PC-3 (cell line): ENCODE results near the gene WDR49. TPM values are rescaled to one million over a fixed set of nuclear protein-coding genes. Genes with fewer than 3 reads are reported as not detected.

ENCODE experiments used
- ATAC-seq: fragments of 200-7000 bp; cut with Tn5 transposase; 2 replicates; pipeline ENCODE4 v1.9.1; 2020; ENCODE audit warnings: mild to moderate bottlenecking, moderate library complexity
- BruUV-seq: library from RNA; stranded (reverse); fragments of 400-500 nt; replicated peaks from 2 replicates; lab custom pipeline; 2021; lab: Mats Ljungman, UMichigan
- CTCF ChIA-PET: fragments of 300-600 bp; sonication (Branson Sonifier 250); formaldehyde crosslinking; loops from one replicate; lab custom pipeline; 2022; ENCODE audit warnings: antibody characterized with exemption; lab: Charles Lee
- POLR2A ChIA-PET: fragments of 300-600 bp; sonication (Branson Sonifier 250); formaldehyde crosslinking; loops from one replicate; lab custom pipeline; 2022; ENCODE audit warnings: antibody characterized with exemption; ENCODE audit not compliant: unreplicated experiment; lab: Charles Lee
- DNase-seq: peaks from one replicate; pipeline ENCODE4 v3.0.0-alpha.2; 2015
- H2AFZ ChIP-seq: fragments of 300-600 bp; sonication (generic); 2 replicates; pipeline ENCODE4 v1.6.0; 2016; ENCODE audit warnings: antibody characterized with exemption, low read length
- H3F3A ChIP-seq: fragments of 300-600 bp; sonication (generic); one replicate; pipeline ENCODE4 v1.6.0; 2017; ENCODE audit warnings: antibody characterized with exemption, low read length, control low read depth, mild to moderate bottlenecking; ENCODE audit not compliant: unreplicated experiment
- H3K27ac ChIP-seq: fragments of 300-600 bp; sonication (generic); 2 replicates; pipeline ENCODE4 v1.5.1; 2016; ENCODE audit warnings: mild to moderate bottlenecking, low read length
- H3K27me3 ChIP-seq: fragments of 300-600 bp; sonication (generic); 2 replicates; pipeline ENCODE4 v1.6.1; 2016; ENCODE audit warnings: low read length, mixed read lengths
- H3K36me3 ChIP-seq: fragments of 300-600 bp; sonication (generic); 2 replicates; pipeline ENCODE4 v1.6.1; 2016; ENCODE audit warnings: low read depth, mixed run types, low read length, mixed read lengths
- H3K4me1 ChIP-seq: fragments of 300-600 bp; sonication (generic); 2 replicates; pipeline ENCODE4 v1.5.1; 2016; ENCODE audit warnings: low read length; ENCODE audit not compliant: insufficient read depth
- H3K4me2 ChIP-seq: fragments of 300-600 bp; sonication (generic); 2 replicates; pipeline ENCODE4 v1.6.0; 2016; ENCODE audit warnings: low read length
- H3K4me3 ChIP-seq: fragments of 300-600 bp; sonication (generic); 2 replicates; pipeline ENCODE4 v1.5.1; 2016; ENCODE audit warnings: mild to moderate bottlenecking, low read length, mixed read lengths
- H3K79me2 ChIP-seq: fragments of 300-600 bp; sonication (generic); 2 replicates; pipeline ENCODE4 v1.6.1; 2017; ENCODE audit warnings: low read length, mixed read lengths
- H3K9ac ChIP-seq: fragments of 300-600 bp; sonication (generic); 2 replicates; pipeline ENCODE4 v1.6.0; 2016; ENCODE audit warnings: mild to moderate bottlenecking, low read length
- H3K9me2 ChIP-seq: fragments of 300-600 bp; sonication (generic); replicated peaks from 2 replicates; pipeline ENCODE4 v1.6.1; 2016; ENCODE audit warnings: mixed run types, low read length, mixed read lengths
- H3K9me3 ChIP-seq: fragments of 300-600 bp; sonication (generic); 2 replicates; pipeline ENCODE4 v1.6.1; 2016; ENCODE audit warnings: low read length, mixed read lengths
- H4K20me1 ChIP-seq: fragments of 300-600 bp; sonication (generic); 2 replicates; pipeline ENCODE4 v1.6.1; 2016; ENCODE audit warnings: low read length, mixed read lengths
- CTCF ChIP-seq: fragments of 300-600 bp; sonication (generic); conservative IDR thresholded peaks from 2 replicates; pipeline ENCODE4 v1.5.1; 2017; ENCODE audit warnings: antibody characterized with exemption, low read depth, mild to moderate bottlenecking, low read length
- EZH2 ChIP-seq: fragments of 300-600 bp; sonication (generic); IDR thresholded peaks from one replicate; pipeline ENCODE4 v1.6.1; 2017; ENCODE audit warnings: antibody characterized with exemption, mild to moderate bottlenecking, low read length; ENCODE audit not compliant: unreplicated experiment
- EZH2phosphoT487 ChIP-seq: fragments of 300-600 bp; sonication (generic); IDR thresholded peaks from 2 replicates; pipeline ENCODE4 v1.6.1; 2018; ENCODE audit warnings: mild to moderate bottlenecking, antibody characterized with exemption, low read length, borderline replicate concordance
- intact Hi-C: fragments of 100-400 bp; cut with micrococcal nuclease; formaldehyde crosslinking; loops from 2 replicates; pipeline ENCODE4 v1.9.0; 2023
- total RNA-seq: library from RNA; depleted of rRNA; stranded (reverse); fragments of >200 nt; gene quantifications from 2 replicates; pipeline ENCODE4 v1.2.3, GENCODE V29; 2014

Gene WDR49
- total RNA-seq, 1 experiment from 2014 or later, result 0.33 TPM

DNA sequence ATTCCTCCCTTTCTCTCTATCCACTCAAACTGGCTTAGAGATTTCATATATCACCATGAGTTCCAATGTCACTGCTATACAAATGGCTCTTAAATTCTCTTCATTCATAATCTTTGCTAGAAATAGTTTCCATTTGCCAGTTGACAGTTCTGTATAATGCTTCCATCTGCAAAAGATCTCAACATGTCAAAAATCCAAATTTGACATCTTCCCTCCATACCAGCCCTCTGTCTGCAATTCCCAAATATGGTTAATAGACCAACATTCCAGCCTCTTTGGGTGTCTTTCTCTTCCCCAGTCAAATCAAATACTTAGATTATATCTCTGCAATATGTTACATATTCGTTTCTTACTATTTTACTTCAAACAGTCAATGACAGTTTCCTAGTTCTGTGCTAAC lies 115.7 kb downstream of the WDR49 start:
- no TSS peak for BruUV-seq
- DNase-seq (no peak), ATAC-seq (no peak)
- no peaks in the 10 kb centered on the region for H3K9me3 ChIP-seq
- H3K27ac ChIP-seq, result no peak overlapping the region
- H3K36me3 ChIP-seq, result no peaks in the 10 kb centered on the region
- H3K9ac ChIP-seq, result no peak overlapping the region
- no peaks in the 10 kb centered on the region for H3K79me2 ChIP-seq
- H3K4me3 ChIP-seq, result no peak overlapping the region
- intact Hi-C loops, result no loop called here
- H4K20me1 ChIP-seq, result no peaks in the 10 kb centered on the region
- no peaks in the 10 kb centered on the region for H3F3A ChIP-seq
- no peaks in the 10 kb centered on the region for H3K9me2 ChIP-seq
- H2AFZ ChIP-seq, result no peak overlapping the region
- ChIA-PET POLR2A (no interaction called here), CTCF (no interaction called here)
- no peaks in the 10 kb centered on the region for H3K27me3 ChIP-seq
- no peaks in the 10 kb centered on the region for H3K4me1 ChIP-seq
- no peak for TF ChIP-seq CTCF
- no peak for TF ChIP-seq EZH2phosphoT487
- no peak for TF ChIP-seq EZH2
- H3K4me2 ChIP-seq, result no peak overlapping the region

DNA sequence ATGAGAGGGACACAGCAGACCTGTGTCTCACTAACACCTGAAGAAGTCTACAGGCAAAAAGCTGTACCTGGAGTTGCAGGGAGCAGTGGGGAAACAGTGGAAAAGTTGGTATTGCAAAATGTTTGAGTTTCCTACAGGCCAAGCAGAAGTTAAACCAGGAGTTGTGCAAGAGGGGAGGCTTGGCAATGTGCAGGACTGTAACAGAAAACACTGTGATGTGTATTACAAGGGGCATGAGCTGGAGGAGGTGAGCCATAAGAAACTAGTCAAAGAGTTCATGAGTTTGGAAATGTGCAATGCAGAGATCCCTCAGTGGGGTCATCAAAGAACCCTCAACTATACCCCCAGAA lies 132.8 kb downstream of the WDR49 start:
- Histone ChIP-seq H3K4me3 (no peak overlapping the region), H3F3A (no peaks in the 10 kb centered on the region), H3K36me3 (no peaks in the 10 kb centered on the region), H3K27me3 (0 out of 2 replicates have a peak, but pooled peaks cover 6% of the 10 kb centered on the region), H3K9me2 (no peaks in the 10 kb centered on the region), H3K9me3 (no peaks in the 10 kb centered on the region), H3K9ac (no peak overlapping the region), H4K20me1 (no peaks in the 10 kb centered on the region), H2AFZ (no peak overlapping the region), H3K4me2 (no peak overlapping the region), H3K4me1 (no peaks in the 10 kb centered on the region), H3K79me2 (no peaks in the 10 kb centered on the region), H3K27ac (no peak overlapping the region)
- CTCF ChIA-PET, result no interaction called here
- TF ChIP-seq CTCF, result no peak
- TF ChIP-seq EZH2, result no peak
- TF ChIP-seq EZH2phosphoT487, result no peak
- intact Hi-C loops, result no loop called here
- DNase-seq (no peak), ATAC-seq (no peak)
- BruUV-seq, result no TSS peak
- POLR2A ChIA-PET, result no interaction called here

- H3K4me2 ChIP-seq, result no peak overlapping the region
- DNase-seq (no peak), ATAC-seq (no peak)
- CTCF ChIA-PET, result no interaction called here
- H3K9me2 ChIP-seq, result no peaks in the 10 kb centered on the region
- H3K9ac ChIP-seq, result no peak overlapping the region
- BruUV-seq, result no TSS peak
- 0 out of 2 replicates have a peak, but pooled peaks cover 6% of the 10 kb centered on the region for H3K27me3 ChIP-seq
- no peaks in the 10 kb centered on the region for H3K79me2 ChIP-seq
- no peak overlapping the region for H2AFZ ChIP-seq
- H3K4me3 ChIP-seq, result no peak overlapping the region
- H3K36me3 ChIP-seq, result no peaks in the 10 kb centered on the region
- no peaks in the 10 kb centered on the region for H3K4me1 ChIP-seq
- H4K20me1 ChIP-seq, result no peaks in the 10 kb centered on the region
- H3K9me3 ChIP-seq, result no peaks in the 10 kb centered on the region
- no peak for TF ChIP-seq EZH2
- TF ChIP-seq EZH2phosphoT487, result no peak
- no peak for TF ChIP-seq CTCF
- no peak overlapping the region for H3K27ac ChIP-seq
- no peaks in the 10 kb centered on the region for H3F3A ChIP-seq
- POLR2A ChIA-PET, result no interaction called here
- intact Hi-C loops, result no loop called here
These were observed 133.3 kb downstream of the WDR49 start for GRCh38 chr3:167520266-167521005.
